ENCODE measurements around the gene SLC22A12. TPM values are rescaled to one million over a fixed set of nuclear protein-coding genes. Genes with fewer than 3 reads are reported as not detected.

SLC22A12 gene
- total RNA-seq, 1 donor from 2014 or later = not detected

GRCh38 chr11:64650923-64651523 is 60.0 kb downstream of the SLC22A12 start:
- Mint-ChIP-seq H3K36me3 (ENCODE audit: low read depth, unreplicated experiment) (peaks cover 5% of the 10 kb centered on the region), H3K27me3 (ENCODE audit: low read depth, unreplicated experiment) (peaks cover 65% of the 10 kb centered on the region), H3K4me1 (ENCODE audit: low read depth, unreplicated experiment) (no peaks in the 10 kb centered on the region), H3K9me3 (ENCODE audit: unreplicated experiment) (peaks cover 1% of the 10 kb centered on the region), H3K27ac (ENCODE audit: unreplicated experiment) (no peak overlapping the region), H3K4me3 (ENCODE audit: unreplicated experiment) (no peak overlapping the region)
- Histone ChIP-seq H3K27me3 (ENCODE audit: insufficient read depth, low read length) (peaks cover 9% of the 10 kb centered on the region), H3K9ac (ENCODE audit: low read length) (no peak overlapping the region), H3K4me2 (ENCODE audit: low read length) (no peak overlapping the region), H4K20me1 (ENCODE audit: insufficient read depth, low read length) (no peaks in the 10 kb centered on the region), H3K9me3 (ENCODE audit: insufficient read depth, low read depth, low read length) (no peaks in the 10 kb centered on the region), H3K27ac (ENCODE audit: low read depth, low read length) (no peak overlapping the region), H3K79me2 (ENCODE audit: insufficient read depth, low read length) (no peaks in the 10 kb centered on the region), H3K4me3 (ENCODE audit: insufficient read depth, low read depth, low read length) (no peak overlapping the region), H3K4me1 (ENCODE audit: insufficient read depth, low read length) (no peaks in the 10 kb centered on the region), H2AFZ (ENCODE audit: low read depth, low read length) (no peak overlapping the region), H3K36me3 (ENCODE audit: insufficient read depth, low read length) (no peaks in the 10 kb centered on the region)
- peak; percentile 35 for TF ChIP-seq CTCF (IDR thresholded peaks at IDR 0.05; ENCODE audit: insufficient read depth, low read depth, low read length)
- no peak for TF ChIP-seq EZH2 (IDR thresholded peaks at IDR 0.05; ENCODE audit: insufficient read depth, low read length)
- FAIRE-seq (no peak), DNase-seq (ENCODE audit: low read depth) (no peak)

Other genes with a start within 250 kb of the SLC22A12 start
- gene RPS6KA4, start 232.1 kb upstream of the SLC22A12 start, total RNA-seq = 30.7 and 36.2 TPM in 2 replicates
- not detected in 2 replicates for gene SLC22A11, start 35.3 kb upstream of the SLC22A12 start, total RNA-seq
- 0.14 and 0.17 TPM in 2 replicates for gene NRXN2, start 132.0 kb downstream of the SLC22A12 start, total RNA-seq
- gene RASGRP2, start 152.9 kb downstream of the SLC22A12 start, total RNA-seq = 3.9 and 5.4 TPM in 2 replicates
- gene PYGM, start 168.8 kb downstream of the SLC22A12 start, total RNA-seq = 0.68 and 1.0 TPM in 2 replicates
- 210 and 215 TPM in 2 replicates for gene SF1, start 187.3 kb downstream of the SLC22A12 start, total RNA-seq
- gene MAP4K2, start 212.0 kb downstream of the SLC22A12 start, total RNA-seq = 11.2 and 12.3 TPM in 2 replicates
- 26.0 and 27.5 TPM in 2 replicates for gene MEN1, start 219.3 kb downstream of the SLC22A12 start, total RNA-seq